ENCODE results near the gene KCNC4.

KCNC4 gene

DNA sequence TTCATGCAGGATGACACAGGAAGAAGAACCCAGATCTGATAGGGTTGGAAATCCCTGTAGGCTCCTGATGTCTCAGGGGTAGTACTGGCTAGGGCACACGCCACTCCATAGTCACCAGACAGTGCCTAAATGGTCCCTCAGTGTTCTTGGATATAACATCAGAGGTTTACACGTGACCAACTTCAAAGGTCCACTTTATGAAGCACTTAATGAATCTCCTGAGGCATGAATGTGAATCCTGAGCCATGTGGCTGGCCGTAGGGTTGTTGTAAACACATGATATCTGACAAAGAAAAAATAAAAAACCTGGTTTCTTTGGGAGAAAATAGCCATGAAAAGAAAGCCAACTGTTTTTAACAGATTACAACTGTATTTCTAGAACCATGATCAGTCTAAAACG lies 32.3 kb upstream of the KCNC4 start:
- TF ChIP-seq GATA3 (IDR thresholded peaks at IDR 0.05; ENCODE audit: low read depth, low read length) (no peak), GATA2 (IDR thresholded peaks at IDR 0.05; ENCODE audit: low read depth, low read length) (no peak)

DNA sequence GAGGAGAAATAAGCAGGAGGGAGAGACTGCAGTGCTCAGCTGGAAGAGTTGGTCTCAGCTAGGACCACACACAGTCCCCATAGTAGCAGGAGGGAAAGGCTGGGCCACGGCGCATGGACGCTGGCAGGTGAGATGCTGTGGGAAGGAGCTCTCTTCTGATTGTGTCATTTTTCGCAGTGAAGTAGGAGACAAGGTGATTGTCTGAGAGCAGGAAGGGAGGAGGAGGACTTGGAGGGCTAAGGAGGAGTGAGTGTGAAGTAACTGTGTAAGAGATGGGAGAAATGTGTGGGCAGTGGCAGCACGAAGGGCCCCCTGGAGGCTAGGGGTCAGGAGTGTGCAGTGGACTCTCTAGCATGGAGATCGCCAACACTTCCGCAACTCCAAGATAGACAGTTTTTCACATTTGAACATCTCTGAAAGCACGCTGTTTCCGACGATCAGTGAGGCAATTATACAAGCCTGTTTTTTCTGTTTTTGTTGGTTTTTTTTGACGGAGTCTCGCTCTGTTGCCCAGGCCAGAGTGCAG lies 26.4 kb upstream of the KCNC4 start:
- TF ChIP-seq GATA2 (IDR thresholded peaks at IDR 0.05; ENCODE audit: low read depth, low read length) (no peak), GATA3 (IDR thresholded peaks at IDR 0.05; ENCODE audit: low read depth, low read length) (no peak)

DNA sequence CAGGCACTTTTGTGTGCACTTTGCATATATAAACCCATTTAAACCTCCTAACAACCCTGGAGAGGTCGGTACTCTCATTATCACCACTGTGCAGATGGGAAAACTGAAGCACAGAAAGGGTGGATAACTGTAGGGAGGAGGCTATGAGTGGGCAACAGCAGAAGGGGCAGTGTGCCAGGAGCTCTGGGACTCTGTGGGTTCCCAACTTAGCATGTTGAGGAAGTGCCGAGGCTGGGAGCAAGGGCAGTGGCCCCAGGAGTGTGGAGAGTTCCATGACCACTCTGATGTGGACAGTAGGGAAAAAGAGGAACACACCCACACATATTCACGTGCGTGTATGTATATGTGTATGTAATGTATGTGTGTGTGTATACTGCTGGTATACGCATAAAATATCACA lies 25.7 kb upstream of the KCNC4 start:
- no peak for TF ChIP-seq GATA2 (IDR thresholded peaks at IDR 0.05; ENCODE audit: low read depth, low read length)

DNA sequence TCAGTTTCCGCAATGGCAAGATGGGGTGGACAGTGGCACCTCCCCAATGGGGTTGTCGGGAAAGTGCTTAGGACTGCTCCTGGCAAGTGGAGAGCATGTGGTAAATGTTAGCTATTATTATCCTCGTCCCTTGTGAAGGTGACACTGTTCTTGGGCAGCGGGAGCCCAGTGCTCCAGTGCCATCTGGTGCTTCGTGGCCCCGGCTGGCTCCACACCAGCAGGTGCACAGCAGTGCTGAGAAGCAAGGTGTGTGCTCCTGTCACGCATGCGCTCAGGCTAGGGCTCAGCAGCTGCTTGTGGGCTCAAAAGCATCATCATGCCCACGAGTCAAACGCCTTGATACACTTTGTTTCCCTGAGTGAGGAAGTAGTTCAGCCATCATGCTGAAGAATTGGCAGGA lies 24.9 kb upstream of the KCNC4 start:
- no peak for TF ChIP-seq GATA2 (IDR thresholded peaks at IDR 0.05; ENCODE audit: low read depth, low read length)
- TF ChIP-seq GATA3 (IDR thresholded peaks at IDR 0.05; ENCODE audit: low read depth, low read length) = no peak

DNA sequence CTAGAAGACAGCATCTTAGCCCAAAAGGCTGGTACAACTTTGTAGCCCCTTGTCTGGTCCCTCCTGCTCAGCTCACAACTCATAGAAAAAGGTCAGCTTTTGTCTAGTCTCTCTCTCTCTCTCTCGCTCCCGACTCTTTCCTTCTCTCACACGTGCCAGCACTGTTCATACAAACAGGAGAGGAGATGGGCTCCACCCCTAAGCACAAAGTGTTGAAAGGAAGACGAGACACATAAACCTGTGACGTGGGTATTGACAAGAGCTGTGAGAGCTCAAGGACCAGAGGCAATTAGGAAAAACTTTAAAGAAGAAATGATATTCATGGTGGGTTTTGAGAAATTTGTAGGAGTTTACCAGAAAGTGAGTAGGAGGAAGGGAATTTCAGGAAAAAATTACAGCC lies 23.6 kb upstream of the KCNC4 start:
- TF ChIP-seq GATA3 (IDR thresholded peaks at IDR 0.05; ENCODE audit: low read depth, low read length) = no peak
- TF ChIP-seq GATA2 (IDR thresholded peaks at IDR 0.05; ENCODE audit: low read depth, low read length) = no peak

DNA sequence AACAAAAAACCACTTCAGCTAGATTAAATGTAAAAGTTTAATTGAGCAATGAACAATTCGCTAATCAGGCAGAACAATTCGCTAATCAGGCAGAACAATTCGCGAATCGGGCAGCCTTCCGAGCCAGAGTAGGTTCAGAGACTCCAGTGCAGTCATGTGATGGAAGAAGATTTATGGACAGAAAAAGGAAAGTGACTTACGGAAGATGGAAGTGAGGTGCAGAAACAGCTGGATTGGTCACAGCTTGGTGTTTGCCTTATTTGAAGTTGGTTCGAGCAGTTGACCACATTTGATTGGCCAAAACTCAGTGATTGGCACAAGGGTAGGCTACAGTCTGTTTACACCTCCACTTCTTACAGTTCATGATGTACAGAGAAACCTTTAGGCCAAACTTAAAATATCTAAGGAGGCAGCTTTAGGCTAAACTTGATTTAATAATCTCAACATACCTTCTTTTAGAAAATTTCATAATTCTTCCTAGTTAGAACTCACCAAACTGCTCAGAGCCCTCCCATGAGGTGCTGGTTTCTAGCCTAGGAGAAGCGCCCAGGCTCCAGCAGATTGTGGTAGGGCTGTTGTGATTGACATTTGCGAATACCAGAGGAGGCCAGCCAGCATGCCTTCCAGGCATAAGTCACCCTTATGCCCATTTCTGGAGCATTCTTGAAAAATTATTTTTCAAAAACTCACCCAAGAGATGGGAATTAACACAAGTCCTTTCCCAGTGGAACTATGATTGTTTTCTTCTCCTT lies 22.8 kb upstream of the KCNC4 start:
- TF ChIP-seq GATA3 (IDR thresholded peaks at IDR 0.05; ENCODE audit: low read depth, low read length) = no peak
- no peak for TF ChIP-seq GATA2 (IDR thresholded peaks at IDR 0.05; ENCODE audit: low read depth, low read length)

DNA sequence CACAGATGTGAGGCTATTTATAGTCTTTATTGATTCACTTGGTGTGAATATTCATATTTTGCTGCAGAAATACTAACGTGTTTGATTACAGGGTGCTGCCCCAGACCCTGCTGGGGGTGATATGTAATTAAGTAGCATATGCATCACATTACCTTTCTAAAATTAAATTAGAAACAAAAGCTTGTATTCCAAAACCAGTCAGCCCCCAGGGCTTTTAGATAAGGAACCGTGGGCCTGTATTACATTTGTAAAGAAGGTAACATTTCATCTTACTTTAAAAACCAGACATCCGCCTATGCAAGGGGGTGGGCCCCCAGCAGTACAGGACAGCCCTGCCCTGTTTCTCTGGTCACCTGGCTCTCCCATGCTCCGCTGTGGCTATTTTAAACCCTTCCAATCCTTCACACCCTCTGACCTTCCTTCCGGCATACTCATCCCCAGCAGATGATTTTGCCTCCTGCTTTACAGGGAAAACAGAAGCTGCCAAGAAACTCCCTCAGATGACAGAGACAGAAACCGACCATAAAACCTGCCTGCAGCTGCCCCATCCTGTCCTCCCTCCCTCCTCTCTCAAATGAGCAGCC lies 22.0 kb upstream of the KCNC4 start:
- TF ChIP-seq GATA2 (IDR thresholded peaks at IDR 0.05; ENCODE audit: low read depth, low read length) (peak; percentile 90), GATA3 (IDR thresholded peaks at IDR 0.05; ENCODE audit: low read depth, low read length) (no peak)

DNA sequence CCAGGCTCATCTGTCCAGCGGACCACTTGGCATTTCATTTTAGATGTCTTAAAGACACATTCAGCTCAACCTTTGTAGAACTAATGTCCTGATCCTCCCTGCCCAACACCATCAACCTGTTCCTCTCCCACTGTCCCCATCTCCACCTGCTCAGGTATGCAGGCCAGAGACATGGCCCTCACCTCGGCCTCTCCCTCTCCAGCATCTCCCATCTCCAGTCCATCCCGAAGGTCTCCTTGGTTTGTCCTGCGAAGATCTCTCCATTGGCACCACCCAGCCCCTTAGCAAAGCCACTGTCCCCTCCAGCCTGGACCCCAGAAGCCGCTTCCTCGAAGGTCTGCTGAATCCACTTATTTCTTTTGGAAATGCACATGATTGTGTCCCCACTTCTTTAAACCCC lies 20.9 kb upstream of the KCNC4 start:
- TF ChIP-seq GATA3 (IDR thresholded peaks at IDR 0.05; ENCODE audit: low read depth, low read length) (no peak), GATA2 (IDR thresholded peaks at IDR 0.05; ENCODE audit: low read depth, low read length) (no peak)

DNA sequence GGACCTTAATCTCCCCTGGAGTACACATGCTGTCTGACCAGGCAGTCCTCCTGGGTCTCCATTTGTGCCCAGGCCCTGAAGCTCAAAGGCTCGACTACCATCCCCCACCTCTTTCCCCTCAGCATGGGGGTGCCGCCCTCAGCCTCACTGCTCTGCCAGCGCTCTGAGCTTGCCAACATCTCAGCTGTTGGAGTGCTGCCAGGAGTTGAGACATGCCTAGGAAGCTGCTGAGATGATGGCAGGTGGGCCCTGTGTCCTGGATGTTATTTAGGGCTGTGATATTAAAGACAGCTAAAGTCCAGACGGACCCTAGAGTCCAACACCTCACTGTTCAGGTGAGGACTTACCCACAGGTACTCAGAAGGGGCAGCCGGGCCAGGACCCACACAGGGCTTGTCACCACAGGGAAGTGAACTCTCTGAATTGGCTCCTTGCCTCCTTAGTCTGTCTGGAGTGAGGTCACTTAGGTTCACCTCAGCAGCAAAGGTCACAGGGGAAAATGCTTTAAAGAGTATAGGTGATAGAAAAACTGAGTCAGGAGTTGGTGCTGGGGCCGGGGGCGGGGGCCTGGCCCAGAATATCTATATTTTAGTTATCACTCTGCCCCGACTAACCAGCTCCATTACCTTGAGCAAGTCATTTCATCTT lies 19.7 kb upstream of the KCNC4 start:
- TF ChIP-seq GATA2 (IDR thresholded peaks at IDR 0.05; ENCODE audit: low read depth, low read length) (no peak), GATA3 (IDR thresholded peaks at IDR 0.05; ENCODE audit: low read depth, low read length) (no peak)

DNA sequence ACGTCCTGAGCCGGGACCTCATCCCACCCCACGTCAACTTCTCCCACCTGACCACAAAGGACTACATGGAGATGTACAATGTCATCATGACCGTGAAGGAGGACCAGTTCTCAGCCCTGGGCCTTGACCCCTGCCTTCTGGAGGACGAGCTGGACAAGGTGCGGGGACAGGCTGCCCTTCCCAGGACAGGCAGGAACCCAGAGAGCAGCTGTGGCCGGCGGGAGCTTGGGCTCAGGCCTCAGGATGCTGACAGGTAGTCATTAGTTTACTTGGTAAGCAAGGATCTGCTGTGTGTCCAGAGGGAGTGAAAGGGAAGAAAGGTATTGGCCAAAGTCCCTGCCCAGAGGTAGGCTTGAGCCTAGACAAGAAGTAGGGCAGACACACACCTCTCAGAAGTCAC lies 17.6 kb upstream of the KCNC4 start:
- TF ChIP-seq GATA2 (IDR thresholded peaks at IDR 0.05; ENCODE audit: low read depth, low read length) (no peak), GATA3 (IDR thresholded peaks at IDR 0.05; ENCODE audit: low read depth, low read length) (no peak)

DNA sequence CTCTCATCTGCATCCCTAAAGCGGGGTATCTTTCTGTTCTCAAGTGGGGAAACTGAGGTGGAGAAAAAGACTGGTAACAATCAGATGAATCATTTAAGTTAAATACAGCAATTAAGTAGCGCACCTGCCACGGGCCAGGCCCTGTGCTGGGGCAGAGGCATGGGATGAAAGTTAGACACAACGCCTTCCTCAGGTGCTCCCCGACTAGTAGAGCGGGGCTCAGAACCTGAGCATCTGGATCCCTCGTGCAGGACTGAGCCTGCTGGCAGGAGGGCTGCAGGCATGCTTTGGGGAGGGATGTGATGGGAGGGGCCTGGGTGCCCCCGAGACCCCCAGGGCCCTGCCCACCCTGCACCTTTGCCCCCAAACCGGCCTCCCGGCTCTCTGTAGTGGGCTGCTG lies 14.9 kb upstream of the KCNC4 start:
- TF ChIP-seq GATA3 (IDR thresholded peaks at IDR 0.05; ENCODE audit: low read depth, low read length) = no peak
- no peak for TF ChIP-seq GATA2 (IDR thresholded peaks at IDR 0.05; ENCODE audit: low read depth, low read length)

DNA sequence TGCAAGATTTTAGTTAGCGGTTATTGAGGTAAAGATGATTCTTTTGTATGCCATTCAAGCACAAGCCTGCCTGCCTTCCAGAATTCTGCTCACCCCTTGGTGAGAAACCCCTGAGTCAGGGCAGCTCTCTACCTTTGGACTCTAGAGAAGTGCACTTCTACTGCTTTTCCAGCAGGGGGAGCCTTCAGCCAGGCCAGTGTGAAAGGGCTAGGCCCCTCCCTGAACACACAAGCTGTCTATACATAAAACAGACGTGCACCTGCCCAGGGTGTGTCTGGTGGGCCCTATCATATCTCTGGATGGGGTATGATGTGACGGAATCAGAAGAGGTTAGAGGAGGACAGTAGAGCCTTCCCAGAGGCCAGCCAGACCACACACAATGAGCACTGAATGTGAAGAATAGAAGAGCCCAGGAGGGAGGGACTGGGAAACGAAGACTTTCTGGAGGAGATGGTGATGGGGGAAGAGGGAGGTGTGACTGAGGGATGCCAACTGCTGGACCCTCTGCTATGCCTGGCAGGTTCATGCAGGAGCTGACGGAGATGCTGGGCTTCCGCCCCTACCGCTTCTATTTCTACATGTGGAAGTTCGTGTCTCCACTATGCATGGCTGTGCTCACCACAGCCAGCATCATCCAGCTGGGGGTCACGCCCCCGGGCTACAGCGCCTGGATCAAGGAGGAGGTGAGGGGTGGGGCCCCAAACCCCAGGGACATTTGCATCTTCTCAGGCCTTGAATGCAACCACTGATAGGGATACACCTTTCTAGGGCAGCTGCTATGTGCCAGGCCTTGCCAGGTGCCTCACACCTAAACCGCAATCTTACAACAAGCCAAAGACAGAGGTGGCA lies 13.0 kb upstream of the KCNC4 start:
- TF ChIP-seq GATA2 (IDR thresholded peaks at IDR 0.05; ENCODE audit: low read depth, low read length) (no peak), GATA3 (IDR thresholded peaks at IDR 0.05; ENCODE audit: low read depth, low read length) (no peak)

DNA sequence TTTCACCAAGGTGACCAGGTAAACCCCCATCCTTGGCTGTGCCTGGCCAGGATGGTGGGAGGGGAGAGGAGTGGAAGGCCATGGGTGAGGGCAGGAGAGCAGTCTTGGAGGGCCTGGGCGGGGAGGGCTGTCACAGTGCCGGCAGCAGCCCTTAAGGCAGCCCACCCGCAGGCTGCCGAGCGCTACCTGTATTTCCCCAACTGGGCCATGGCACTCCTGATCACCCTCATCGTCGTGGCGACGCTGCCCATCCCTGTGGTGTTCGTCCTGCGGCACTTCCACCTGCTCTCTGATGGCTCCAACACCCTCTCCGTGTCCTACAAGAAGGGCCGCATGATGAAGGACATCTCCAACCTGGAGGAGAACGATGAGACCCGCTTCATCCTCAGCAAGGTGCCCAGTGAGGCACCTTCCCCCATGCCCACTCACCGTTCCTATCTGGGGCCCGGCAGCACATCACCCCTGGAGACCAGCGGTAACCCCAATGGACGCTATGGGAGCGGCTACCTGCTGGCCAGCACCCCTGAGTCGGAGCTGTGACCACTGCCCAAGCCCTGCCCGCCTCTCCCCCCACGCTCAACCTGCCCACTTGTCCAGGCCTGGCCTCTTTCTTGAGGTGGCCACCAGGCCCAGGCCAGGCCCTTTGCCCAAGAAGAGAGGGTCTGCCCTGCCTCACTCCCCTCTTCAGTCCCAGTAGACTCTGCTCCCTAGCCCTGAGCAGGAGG lies 12.0 kb upstream of the KCNC4 start:
- TF ChIP-seq GATA3 (IDR thresholded peaks at IDR 0.05; ENCODE audit: low read depth, low read length) = no peak
- TF ChIP-seq GATA2 (IDR thresholded peaks at IDR 0.05; ENCODE audit: low read depth, low read length) = no peak
